NT2/D1 (cell line): ENCODE results near the gene IL17REL.

Experiments used
- SUZ12 ChIP-seq: IDR thresholded peaks from 2 replicates; pipeline ENCODE4 v1.6.1; 2011; ENCODE audit not compliant: insufficient read length, insufficient read depth; ENCODE audit errors: extremely low read depth
- YY1 ChIP-seq: IDR thresholded peaks from 2 replicates; pipeline ENCODE4 v1.6.1; 2011; ENCODE audit not compliant: insufficient read length, insufficient read depth
- ZNF274 ChIP-seq: IDR thresholded peaks from 2 replicates; pipeline ENCODE4 v1.6.1; 2011; ENCODE audit warnings: mild to moderate bottlenecking, low read depth, low read length

GRCh38 chr22:49953680-49954344 is 58.8 kb downstream of the IL17REL start:
- no peak for TF ChIP-seq YY1
- TF ChIP-seq ZNF274 = no peak
- TF ChIP-seq SUZ12 = no peak
